Fibroblast of mammary gland (primary cell): ENCODE measurements around the gene PLEKHA1.

Experiments used
- DNase-seq: peaks from one replicate; pipeline ENCODE4 v3.0.0-alpha.2; 2010; ENCODE audit warnings: low read depth
- H3K4me3 ChIP-seq: 2 replicates; pipeline ENCODE4 v1.5.1; 2011; ENCODE audit warnings: low read depth, mild to moderate bottlenecking, low read length, moderate library complexity; ENCODE audit not compliant: control insufficient read depth
- CTCF ChIP-seq: conservative IDR thresholded peaks from 2 replicates; pipeline ENCODE4 v1.5.1; 2011; ENCODE audit warnings: low read depth, low read length, inconsistent platforms; ENCODE audit not compliant: control insufficient read depth, insufficient read depth

The PLEKHA1 gene

DNA sequence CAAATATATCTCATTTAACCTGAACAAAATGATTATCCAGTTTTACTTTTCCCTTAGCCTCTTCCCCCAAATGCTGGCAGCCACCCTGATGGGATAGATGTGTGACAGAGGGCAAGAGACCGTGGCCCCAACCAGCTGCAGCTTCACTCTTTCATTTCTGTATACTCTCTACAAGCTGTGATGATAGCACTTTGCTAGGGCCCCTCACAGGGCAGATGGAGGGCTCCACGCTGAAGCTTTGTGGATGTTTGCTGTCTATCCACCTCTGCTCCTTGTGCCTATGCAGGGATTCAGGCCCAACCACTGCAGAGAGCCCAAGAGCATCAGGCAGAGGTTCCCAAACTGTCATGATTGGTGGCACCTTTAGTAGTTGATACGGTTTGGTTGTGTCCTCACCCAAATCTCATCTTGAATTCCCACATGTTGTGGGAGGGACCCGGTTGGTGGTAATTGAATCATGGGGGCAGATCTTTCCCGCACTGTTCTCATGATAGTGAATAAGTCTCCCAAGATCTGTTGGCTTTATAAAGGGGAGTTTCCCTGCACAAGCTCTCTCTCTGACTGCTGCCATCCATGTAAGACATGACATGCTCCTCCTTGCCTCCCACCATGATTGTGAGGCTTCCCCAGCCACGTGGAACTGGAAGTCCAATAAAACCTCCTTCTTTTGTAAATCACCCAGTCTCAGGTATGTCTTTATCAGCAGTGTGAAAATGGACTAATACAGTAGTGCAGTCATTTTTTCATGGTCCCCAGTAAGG lies 107.0 kb downstream of the PLEKHA1 start:
- no peak overlapping the region for H3K4me3 ChIP-seq
- no peak for DNase-seq
- no peak for TF ChIP-seq CTCF
